Stimulated activated effector memory CD8-positive, alpha-beta T cell treated with anti-CD3 and anti-CD28 coated beads, Interleukin-12 subunit alpha, Interleukin-12 subunit beta, amount 100 ng/mL, for 72 hours (primary cell): ENCODE measurements around the gene TRRAP.

Experiments
- ATAC-seq: fragments of 150-1000 bp; cut with Tn5 transposase; 2 replicates; pipeline ENCODE4 v1.10.0; 2021
- DNase-seq, 2 donors: peaks; one replicate each; pipeline ENCODE4 v3.0.0; 2021 to 2022; ENCODE audit warnings: low spot score in 2 of 2
- H3K27ac Mint-ChIP-seq: one replicate; pipeline ENCODE4 v1.8.0; 2022; ENCODE audit warnings: mild to moderate bottlenecking, mixed read lengths
- H3K36me3 Mint-ChIP-seq: one replicate; pipeline ENCODE4 v1.8.0; 2022; ENCODE audit warnings: mild to moderate bottlenecking, mixed read lengths
- H3K4me1 Mint-ChIP-seq: one replicate; pipeline ENCODE4 v1.8.0; 2022; ENCODE audit warnings: mixed read lengths
- H3K4me3 Mint-ChIP-seq: one replicate; pipeline ENCODE4 v1.8.0; 2022; ENCODE audit warnings: mild to moderate bottlenecking, mixed read lengths
- H3K9me3 Mint-ChIP-seq: one replicate; pipeline ENCODE4 v1.8.0; 2022; ENCODE audit warnings: mixed read lengths

The TRRAP gene

DNA sequence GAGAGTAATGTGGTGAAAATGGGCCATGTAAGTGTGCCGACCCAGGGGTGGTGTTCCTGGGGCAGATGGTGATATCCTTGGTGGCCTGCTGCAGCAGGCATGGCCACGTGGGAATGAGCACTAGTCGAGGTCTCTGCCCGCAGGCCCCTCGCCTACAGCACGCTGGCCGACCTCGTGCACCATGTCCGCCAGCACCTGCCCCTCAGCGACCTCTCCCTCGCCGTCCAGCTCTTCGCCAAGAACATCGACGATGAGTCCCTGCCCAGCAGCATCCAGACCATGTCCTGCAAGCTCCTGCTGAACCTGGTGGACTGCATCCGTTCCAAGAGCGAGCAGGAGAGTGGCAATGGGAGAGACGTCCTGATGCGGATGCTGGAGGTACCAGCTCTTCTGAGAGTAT lies 30.3 kb downstream of the TRRAP start:
- H3K36me3 Mint-ChIP-seq: peaks cover 100% of the 10 kb centered on the region
- H3K27ac Mint-ChIP-seq: no peak overlapping the region
- H3K9me3 Mint-ChIP-seq: no peaks in the 10 kb centered on the region
- DNase-seq (no peak), ATAC-seq (no peak)
- no peak overlapping the region for H3K4me3 Mint-ChIP-seq
- H3K4me1 Mint-ChIP-seq: no peaks in the 10 kb centered on the region

DNA sequence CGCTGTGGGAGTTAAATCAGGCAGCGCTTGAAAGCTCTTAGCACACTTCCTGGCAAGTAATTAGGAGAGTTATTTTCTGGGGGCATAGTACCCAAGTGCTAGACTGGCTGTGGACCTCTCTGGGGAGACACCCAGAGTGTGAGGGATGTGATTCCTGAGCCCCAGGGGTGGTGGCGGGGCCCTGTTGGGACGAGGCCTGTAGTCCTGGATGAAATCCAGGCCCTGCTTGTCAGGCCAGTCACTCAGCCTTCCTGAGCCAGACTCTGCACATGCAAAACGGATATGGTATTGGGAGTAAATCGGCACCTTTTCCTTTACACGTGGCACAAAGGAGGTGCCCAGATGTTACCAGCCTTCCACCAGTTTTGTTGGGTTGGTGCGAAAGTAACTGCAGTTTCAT lies 31.2 kb downstream of the TRRAP start:
- H3K27ac Mint-ChIP-seq: no peak overlapping the region
- no peak overlapping the region for H3K4me3 Mint-ChIP-seq
- no peak for DNase-seq
- no peaks in the 10 kb centered on the region for H3K4me1 Mint-ChIP-seq
- H3K9me3 Mint-ChIP-seq: no peaks in the 10 kb centered on the region
- peaks cover 100% of the 10 kb centered on the region for H3K36me3 Mint-ChIP-seq
- no peak for ATAC-seq

DNA sequence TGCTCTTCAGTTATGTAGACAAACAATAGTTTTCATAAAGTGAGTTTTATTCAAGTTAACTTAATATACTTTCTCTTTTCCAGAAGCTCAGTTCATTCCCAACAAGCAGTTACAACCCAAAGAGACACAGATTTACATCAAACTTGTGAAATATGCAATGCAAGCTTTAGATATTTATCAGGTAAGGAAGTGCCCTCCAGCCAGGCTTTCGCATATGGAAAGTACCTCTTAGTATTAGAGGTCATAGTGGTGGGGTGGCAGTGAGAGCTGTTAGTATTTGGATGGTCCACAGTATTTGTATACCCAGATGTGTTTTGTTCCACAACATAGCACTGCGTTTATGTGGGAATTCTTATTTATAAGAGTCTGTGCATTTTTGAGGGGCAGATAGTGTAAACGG lies 32.1 kb downstream of the TRRAP start:
- Mint-ChIP-seq H3K4me1 (no peaks in the 10 kb centered on the region), H3K9me3 (no peaks in the 10 kb centered on the region), H3K36me3 (peaks cover 100% of the 10 kb centered on the region), H3K4me3 (no peak overlapping the region), H3K27ac (no peak overlapping the region)
- DNase-seq (no peak), ATAC-seq (no peak)

DNA sequence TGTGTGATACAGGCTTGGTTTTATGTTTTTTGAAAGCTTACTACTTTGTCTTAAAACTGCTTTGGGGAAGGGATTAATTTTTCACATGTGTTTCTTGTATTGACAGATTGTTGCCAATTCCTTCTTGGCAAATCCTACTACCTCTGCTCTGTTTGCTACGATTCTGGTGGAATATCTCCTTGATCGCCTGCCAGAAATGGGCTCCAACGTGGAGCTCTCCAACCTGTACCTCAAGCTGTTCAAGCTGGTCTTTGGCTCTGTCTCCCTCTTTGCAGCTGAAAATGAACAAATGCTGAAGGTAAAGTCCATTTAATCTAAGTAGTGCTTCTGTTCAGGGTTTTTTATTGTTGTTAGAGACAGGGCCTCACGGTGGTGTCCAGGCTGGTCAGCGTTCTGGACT lies 33.6 kb downstream of the TRRAP start:
- no peak overlapping the region for H3K4me3 Mint-ChIP-seq
- peaks cover 100% of the 10 kb centered on the region for H3K36me3 Mint-ChIP-seq
- DNase-seq (no peak), ATAC-seq (no peak)
- H3K4me1 Mint-ChIP-seq: no peaks in the 10 kb centered on the region
- no peaks in the 10 kb centered on the region for H3K9me3 Mint-ChIP-seq
- H3K27ac Mint-ChIP-seq: no peak overlapping the region

DNA sequence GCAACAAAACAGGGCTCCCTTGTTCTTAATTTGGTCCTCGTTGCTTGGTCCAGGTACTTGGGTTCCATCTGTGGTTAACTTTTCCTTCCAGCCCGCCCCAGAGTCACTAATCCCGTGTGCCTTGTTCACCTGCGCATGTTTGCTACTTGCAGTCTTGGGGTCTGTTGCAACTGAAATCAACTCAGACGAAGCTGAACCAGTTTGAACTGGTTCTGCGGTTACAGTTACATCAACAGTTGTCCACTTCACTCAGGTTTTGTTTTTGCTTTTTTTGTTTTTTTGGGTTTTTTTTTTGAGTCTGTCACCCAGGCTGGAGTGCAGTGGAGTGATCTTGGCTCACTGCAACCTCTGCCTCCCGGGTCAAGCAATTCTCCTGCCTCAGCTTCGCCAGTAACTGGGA lies 34.7 kb downstream of the TRRAP start:
- H3K9me3 Mint-ChIP-seq: no peaks in the 10 kb centered on the region
- H3K4me1 Mint-ChIP-seq: no peaks in the 10 kb centered on the region
- ATAC-seq: no peak
- H3K36me3 Mint-ChIP-seq: peaks cover 100% of the 10 kb centered on the region
- DNase-seq: no peak
- H3K4me3 Mint-ChIP-seq: no peak overlapping the region
- H3K27ac Mint-ChIP-seq: no peak overlapping the region

DNA sequence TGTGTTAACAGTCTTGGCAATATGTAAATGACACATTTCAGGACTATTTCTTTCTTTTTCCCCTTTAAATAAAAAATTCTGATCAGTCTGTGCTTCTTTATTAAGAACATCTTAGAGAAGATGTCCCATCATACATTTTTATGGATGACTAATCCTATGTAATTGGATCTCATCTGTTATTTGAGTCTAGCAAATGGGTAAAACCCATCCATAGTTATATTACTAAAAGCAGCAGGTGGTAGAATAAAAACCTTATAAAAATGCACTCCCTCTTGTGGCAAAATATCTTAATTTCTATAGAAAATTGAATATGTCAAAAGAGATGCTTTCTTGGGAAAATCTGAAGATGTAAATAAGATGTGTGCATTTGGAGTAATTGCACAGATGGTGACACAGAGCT lies 35.3 kb downstream of the TRRAP start:
- Mint-ChIP-seq H3K4me1 (no peaks in the 10 kb centered on the region), H3K36me3 (peaks cover 100% of the 10 kb centered on the region), H3K9me3 (no peaks in the 10 kb centered on the region), H3K27ac (no peak overlapping the region), H3K4me3 (no peak overlapping the region)
- ATAC-seq: no peak
- DNase-seq: no peak

DNA sequence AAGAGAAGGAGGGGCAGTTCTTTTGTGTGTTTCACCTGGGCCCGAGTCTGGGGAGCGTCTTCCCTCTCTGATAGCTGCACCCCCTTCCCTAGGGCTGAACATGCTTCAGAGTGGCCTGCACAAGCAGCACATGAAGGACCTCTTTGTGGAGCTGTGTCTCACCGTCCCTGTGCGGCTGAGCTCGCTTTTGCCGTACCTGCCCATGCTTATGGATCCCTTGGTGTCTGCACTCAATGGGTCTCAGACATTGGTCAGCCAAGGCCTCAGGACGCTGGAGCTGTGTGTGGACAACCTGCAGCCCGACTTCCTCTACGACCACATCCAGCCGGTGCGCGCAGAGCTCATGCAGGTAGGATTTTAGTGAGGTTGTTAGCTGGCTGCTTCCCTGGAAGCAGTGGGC lies 39.0 kb downstream of the TRRAP start:
- peaks cover 3% of the 10 kb centered on the region for H3K4me1 Mint-ChIP-seq
- H3K9me3 Mint-ChIP-seq: no peaks in the 10 kb centered on the region
- ATAC-seq: no peak
- no peak for DNase-seq
- H3K27ac Mint-ChIP-seq: no peak overlapping the region
- H3K36me3 Mint-ChIP-seq: peaks cover 99% of the 10 kb centered on the region
- no peak overlapping the region for H3K4me3 Mint-ChIP-seq

DNA sequence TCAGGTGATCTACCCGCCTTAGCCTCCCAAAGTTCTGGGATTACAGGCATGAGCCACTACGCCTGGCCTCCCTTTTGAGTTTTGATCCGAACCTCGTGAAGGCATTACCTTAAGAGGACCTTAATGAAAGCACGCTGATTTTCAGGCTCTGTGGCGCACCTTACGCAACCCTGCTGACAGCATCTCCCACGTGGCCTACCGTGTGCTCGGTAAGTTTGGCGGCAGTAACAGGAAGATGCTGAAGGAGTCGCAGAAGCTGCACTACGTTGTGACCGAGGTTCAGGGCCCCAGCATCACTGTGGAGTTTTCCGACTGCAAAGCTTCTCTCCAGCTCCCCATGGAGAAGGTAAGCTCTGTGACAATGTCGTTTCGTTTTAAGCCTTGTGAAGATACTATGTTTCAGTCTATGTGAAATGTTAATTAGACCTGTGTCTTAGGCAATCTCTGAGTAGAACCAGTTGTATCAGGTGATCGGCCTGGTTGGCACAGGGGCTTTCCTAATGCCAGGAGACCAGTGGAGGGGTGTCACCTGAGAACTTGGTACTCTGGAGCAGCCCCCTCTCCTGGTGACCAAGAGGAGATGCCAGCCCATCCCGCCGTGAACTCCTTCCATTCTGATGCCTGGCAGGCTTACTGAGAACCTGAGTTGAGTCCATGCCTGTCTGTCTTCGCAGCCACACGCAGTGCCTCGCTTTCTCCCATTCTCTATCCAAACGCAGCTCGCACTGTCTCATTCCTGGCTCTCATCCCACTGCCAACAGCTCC lies 43.5 kb downstream of the TRRAP start:
- ATAC-seq: no peak
- peaks cover 9% of the 10 kb centered on the region for H3K4me1 Mint-ChIP-seq
- H3K4me3 Mint-ChIP-seq: no peak overlapping the region
- DNase-seq: no peak
- H3K9me3 Mint-ChIP-seq: no peaks in the 10 kb centered on the region
- H3K36me3 Mint-ChIP-seq: peaks cover 99% of the 10 kb centered on the region
- H3K27ac Mint-ChIP-seq: no peak overlapping the region

DNA sequence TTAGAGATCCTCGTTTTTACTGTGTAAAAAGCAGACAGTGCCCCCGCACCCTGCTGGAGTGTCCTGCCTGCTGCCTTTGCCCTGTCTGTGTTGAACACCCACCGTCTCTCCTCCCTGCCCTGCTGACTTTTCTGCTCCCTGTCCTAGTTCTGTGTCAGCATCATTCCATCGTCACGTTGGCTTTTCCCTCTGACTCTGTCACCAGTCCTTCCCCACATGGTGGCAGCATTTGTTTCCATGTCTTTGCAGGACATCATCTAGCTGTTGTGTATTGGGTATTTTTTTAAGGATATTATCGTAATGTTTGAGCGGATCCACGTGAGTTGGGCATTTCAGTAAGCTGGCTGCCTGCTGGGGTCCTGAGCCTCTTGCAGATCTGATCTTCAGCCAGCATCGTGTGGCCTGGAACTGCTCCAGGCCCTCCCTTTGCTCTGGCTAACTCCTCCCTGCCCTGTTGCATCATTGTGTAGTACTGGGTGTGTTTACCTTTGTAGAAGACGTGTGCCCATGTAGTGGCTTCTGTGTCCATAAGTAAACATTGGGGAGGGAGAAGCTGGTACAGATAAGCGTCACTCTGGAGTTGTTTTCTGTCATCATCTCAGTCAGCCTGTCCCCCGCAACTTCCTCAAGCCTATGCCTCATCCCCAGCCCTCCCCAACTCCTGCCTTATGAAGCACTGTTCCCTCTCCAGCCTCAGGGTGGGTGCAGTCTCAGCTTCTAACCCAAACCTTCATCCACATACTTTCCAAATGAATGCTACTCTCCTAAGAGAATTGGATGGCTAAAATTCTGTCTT lies 44.3 kb downstream of the TRRAP start:
- H3K36me3 Mint-ChIP-seq: peaks cover 99% of the 10 kb centered on the region
- H3K4me3 Mint-ChIP-seq: no peak overlapping the region
- H3K4me1 Mint-ChIP-seq: peaks cover 11% of the 10 kb centered on the region
- ATAC-seq: no peak
- no peak for DNase-seq
- peak overlapping the region; percentile 69 for H3K27ac Mint-ChIP-seq
- H3K9me3 Mint-ChIP-seq: no peaks in the 10 kb centered on the region

DNA sequence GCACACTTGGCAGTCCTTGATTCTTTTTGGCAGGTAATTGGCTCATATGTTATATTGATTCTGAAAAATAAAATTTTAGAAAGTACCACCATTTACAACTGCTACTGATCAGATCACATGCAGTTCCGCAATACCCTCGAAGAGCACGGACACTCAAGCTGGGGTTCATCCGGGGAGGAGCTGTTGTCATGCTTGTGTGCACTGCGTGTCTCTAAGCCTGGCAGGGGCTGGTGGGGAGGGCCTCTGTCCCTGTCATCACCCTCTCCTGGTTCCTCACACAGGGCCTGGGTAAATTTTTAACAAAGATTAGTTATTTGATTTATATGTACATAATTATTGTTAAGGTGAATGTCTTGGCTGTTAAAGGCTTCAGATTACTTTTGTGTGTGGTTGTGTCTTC lies 45.2 kb downstream of the TRRAP start:
- Mint-ChIP-seq H3K4me1 (peaks cover 14% of the 10 kb centered on the region), H3K36me3 (peaks cover 99% of the 10 kb centered on the region), H3K9me3 (no peaks in the 10 kb centered on the region), H3K4me3 (no peak overlapping the region), H3K27ac (peak overlapping the region; percentile 69)
- no peak for ATAC-seq
- no peak for DNase-seq

DNA sequence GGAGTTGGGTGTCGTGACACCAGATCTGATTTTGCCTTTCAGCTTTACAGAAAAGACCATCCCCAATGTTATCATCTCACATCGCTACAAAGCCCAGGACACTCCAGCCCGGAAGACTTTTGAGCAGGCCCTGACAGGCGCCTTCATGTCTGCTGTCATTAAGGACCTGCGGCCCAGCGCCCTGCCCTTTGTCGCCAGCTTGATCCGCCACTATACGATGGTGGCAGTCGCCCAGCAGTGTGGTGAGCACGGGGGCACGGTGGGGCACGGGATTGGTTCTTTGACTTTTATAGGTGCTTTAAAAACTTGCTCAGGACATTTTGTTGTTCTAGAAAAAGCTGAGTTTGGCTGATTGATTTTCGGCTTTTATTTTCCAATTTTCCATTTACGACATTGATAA lies 48.8 kb downstream of the TRRAP start:
- DNase-seq (no peak), ATAC-seq (no peak)
- H3K9me3 Mint-ChIP-seq: no peaks in the 10 kb centered on the region
- peaks cover 100% of the 10 kb centered on the region for H3K36me3 Mint-ChIP-seq
- H3K27ac Mint-ChIP-seq: no peak overlapping the region
- H3K4me1 Mint-ChIP-seq: peaks cover 24% of the 10 kb centered on the region
- no peak overlapping the region for H3K4me3 Mint-ChIP-seq

DNA sequence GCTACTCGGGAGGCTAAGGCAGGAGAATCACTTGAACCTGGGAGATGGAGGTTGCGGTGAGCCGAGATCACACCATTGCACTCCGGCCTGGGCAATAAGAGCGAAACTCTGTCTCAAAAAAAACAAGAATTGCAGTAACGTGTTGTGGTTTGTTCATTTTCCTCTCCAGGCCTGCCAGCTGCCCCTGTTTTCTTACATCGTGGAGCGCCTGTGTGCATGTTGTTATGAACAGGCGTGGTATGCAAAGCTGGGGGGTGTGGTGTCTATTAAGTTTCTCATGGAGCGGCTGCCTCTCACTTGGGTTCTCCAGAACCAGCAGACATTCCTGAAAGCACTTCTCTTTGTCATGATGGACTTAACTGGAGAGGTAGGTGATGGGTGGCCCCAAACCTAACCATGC lies 52.1 kb downstream of the TRRAP start:
- H3K9me3 Mint-ChIP-seq: no peaks in the 10 kb centered on the region
- peaks cover 100% of the 10 kb centered on the region for H3K36me3 Mint-ChIP-seq
- H3K4me1 Mint-ChIP-seq: peaks cover 16% of the 10 kb centered on the region
- peak overlapping the region; percentile 46 for H3K4me3 Mint-ChIP-seq
- DNase-seq (peak in 1 of 2 donors; percentile 57), ATAC-seq (peak; percentile 55)
- peak overlapping the region; percentile 58 for H3K27ac Mint-ChIP-seq

DNA sequence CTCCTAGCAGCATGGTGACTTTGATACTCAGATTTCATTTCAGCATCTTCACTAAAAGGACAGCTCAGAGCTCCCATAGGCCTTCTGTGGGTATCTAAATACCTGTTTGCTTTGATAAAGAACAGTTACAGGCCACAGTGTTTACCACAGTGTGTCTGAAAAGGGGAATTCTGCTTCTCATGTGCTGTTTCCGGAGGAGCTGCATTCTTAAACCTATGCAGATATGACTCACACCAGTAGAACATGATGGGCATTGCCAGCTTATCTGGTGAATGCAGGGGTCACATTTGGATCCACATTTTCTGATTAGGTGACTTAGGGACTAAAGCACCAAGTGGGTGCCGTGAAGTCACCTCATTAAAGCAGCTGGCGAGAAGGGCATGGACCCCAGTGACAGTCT lies 52.6 kb downstream of the TRRAP start:
- Mint-ChIP-seq H3K27ac (peak overlapping the region; percentile 58), H3K36me3 (peaks cover 100% of the 10 kb centered on the region), H3K4me1 (peaks cover 16% of the 10 kb centered on the region), H3K9me3 (no peaks in the 10 kb centered on the region), H3K4me3 (peak overlapping the region; percentile 46)
- ATAC-seq (peak; percentile 99), DNase-seq (peak; percentile 15 to 65)

DNA sequence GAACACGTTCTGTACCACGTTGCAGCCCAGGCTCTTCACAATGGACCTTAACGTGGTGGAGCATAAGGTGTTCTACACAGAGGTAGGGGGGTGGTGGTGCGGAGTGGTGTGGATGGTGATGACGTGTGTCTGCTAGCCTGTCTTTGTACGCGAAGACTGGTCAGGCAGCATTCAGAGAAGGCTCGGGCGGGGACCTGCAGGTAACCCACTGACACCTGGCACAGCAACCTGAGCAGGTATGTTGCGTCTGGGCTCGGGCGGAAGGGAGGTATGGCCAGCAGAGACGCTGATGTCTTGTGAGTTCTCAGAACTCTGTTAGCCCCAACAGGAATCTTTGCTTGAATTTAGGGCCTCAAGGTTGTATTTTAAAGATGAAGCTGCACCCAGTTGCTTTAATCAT lies 55.0 kb downstream of the TRRAP start:
- H3K27ac Mint-ChIP-seq: peak overlapping the region; percentile 8
- DNase-seq (no peak), ATAC-seq (no peak)
- peaks cover 11% of the 10 kb centered on the region for H3K4me1 Mint-ChIP-seq
- H3K9me3 Mint-ChIP-seq: no peaks in the 10 kb centered on the region
- no peak overlapping the region for H3K4me3 Mint-ChIP-seq
- peaks cover 100% of the 10 kb centered on the region for H3K36me3 Mint-ChIP-seq

DNA sequence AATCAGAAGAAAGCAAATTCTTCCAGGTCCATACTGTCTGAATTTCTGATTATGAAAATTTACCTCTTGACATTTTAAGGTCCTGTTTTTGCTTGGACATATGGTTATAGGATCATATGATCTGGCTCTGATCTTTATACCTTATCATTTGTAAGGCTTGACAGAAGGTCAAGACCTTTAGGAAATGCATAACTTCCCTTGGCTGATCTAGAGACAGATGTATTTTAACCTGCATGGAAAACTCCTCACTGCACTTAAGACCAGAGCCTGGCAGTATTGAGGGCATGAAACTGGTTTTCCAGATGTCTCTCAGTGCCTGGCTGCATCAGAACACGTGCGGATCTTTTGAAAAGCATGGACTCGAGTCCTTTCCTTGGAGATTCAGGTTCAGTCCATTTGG lies 55.9 kb downstream of the TRRAP start:
- Mint-ChIP-seq H3K27ac (peak overlapping the region; percentile 81), H3K4me3 (no peak overlapping the region), H3K9me3 (no peaks in the 10 kb centered on the region), H3K36me3 (peaks cover 100% of the 10 kb centered on the region), H3K4me1 (peaks cover 11% of the 10 kb centered on the region)
- ATAC-seq: no peak
- no peak for DNase-seq

DNA sequence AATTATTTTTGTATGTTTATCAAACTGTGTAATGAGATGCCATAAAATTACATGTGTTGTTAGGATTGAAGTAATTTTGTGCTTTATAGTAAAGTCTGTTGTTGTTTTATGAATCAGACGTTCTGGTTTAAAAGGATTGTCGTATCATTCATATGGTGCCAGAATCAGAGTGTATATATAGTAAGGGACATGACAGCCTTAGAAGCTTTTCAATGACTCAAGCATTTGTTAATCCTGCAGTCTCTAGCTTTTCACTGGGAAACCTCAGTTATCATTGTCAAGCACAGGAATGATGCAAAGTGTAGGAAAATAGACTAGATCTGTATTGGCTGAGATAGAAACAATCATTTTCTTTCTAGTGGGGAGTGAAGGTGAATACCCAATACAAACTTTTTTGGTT lies 57.5 kb downstream of the TRRAP start:
- Mint-ChIP-seq H3K9me3 (no peaks in the 10 kb centered on the region), H3K4me1 (peaks cover 7% of the 10 kb centered on the region), H3K27ac (peak overlapping the region; percentile 89), H3K4me3 (no peak overlapping the region), H3K36me3 (peaks cover 100% of the 10 kb centered on the region)
- no peak for ATAC-seq
- no peak for DNase-seq
